Pancreas (tissue), 10 donors: ENCODE measurements around the gene REC8. TPM values are rescaled to one million over a fixed set of nuclear protein-coding genes. Genes with fewer than 3 reads are reported as not detected.

Experiments
- ATAC-seq, 4 donors: fragments of 200-7000 bp; cut with Tn5 transposase; one replicate each; pipeline versions ENCODE4 v1.8.0 to v1.9.1; 2020; ENCODE audit warnings: mild to moderate bottlenecking in 4 of 4, moderate library complexity in 4 of 4
- DNase-seq, 6 donors: peaks; one replicate each; pipeline ENCODE4 v3.0.0-alpha.2; 2020
- FAIRE-seq: peaks from 2 replicates; lab custom pipeline; 2012; peaks lifted over from hg19 to GRCh38; lab: Jason Lieb, UNC
- H3K27ac ChIP-seq, 4 donors: fragments of 200-600 bp; sonication (generic); 1 replicate in 3 of 4; 2 replicates in 1 of 4; pipeline versions ENCODE4 v1.5.0 to v1.8.0; 2020
- H3K27me3 ChIP-seq, 4 donors: fragments of 200-600 bp; one replicate each; pipeline ENCODE4 v1.8.0; 2021
- H3K36me3 ChIP-seq, 3 donors: fragments of 200-600 bp; sonication (generic) in 1 of 3; one replicate each; pipeline versions ENCODE4 v1.5.0 to v1.8.0; 2020 to 2021
- H3K4me1 ChIP-seq, 3 donors: fragments of 200-600 bp; one replicate each; pipeline ENCODE4 v1.8.0; 2021
- H3K4me3 ChIP-seq, 4 donors: fragments of 200-600 bp; sonication (generic) in 2 of 4; one replicate each; pipeline versions ENCODE4 v1.5.0 to v1.8.0; 2020 to 2021
- H3K9me3 ChIP-seq, 4 donors: fragments of 200-600 bp; one replicate each; pipeline ENCODE4 v1.8.0; 2021
- CTCF ChIP-seq, 4 donors: fragments of 200-600 bp; sonication (generic) in 3 of 4; IDR thresholded peaks; one replicate each; pipeline versions ENCODE4 v1.5.0 to v1.8.0; 2021; ENCODE audit warnings: antibody characterized with exemption in 4 of 4
- WGBS, 2 donors: extraction: QIAGEN DNeasy Blood & Tissue Kit; methylation state at CpG; one replicate each; pipeline ENCODE4 v1.1.7; 2013; 5-methylcytosine and 5-hydroxymethylcytosine counted together
- intact Hi-C, 3 donors: fragments of 100-400 bp; cut with DNase I; formaldehyde crosslinking; loops; one replicate each; pipeline versions ENCODE4 v1.11.1 to v1.14.2; 2022
- polyA plus RNA-seq, 2 donors: library from polyadenylated mRNA; stranded (reverse); fragments of 200-250 nt; gene quantifications; one replicate each; pipeline ENCODE4 v1.2.3, GENCODE V29; 2013
- total RNA-seq, 6 donors: library from RNA; stranded (reverse); fragmentation: NEBNext Ultra II Directional in 4 of 6; extraction: Animal tissue kit (Norgen Biotek cat#: 25700) in 4 of 6; gene quantifications; one replicate each; pipeline versions ENCODE4 v1.2.1 to v1.2.4, GENCODE V29; 2021 to 2023
- donor health status: healthy with polysubstance abuse.
- donor health status: DM: no; HTN: no; CAD: no; lungs with moderate emphysema.
- donor health status: DM: no; HTN: no; CAD: no.
- donor health status: control.
- donor health status: control.
- donor health status: Bipolar disorder and iron deficiency.
- donor health status: DM: yes; HTN: yes; CAD: no.
- donor health status: DM: no; HTN: no; CAD: no.
- donor health status: DM: no; HTN: no; CAD: no.
- donor health status: DM: yes; HTN: yes; CAD: no.

The REC8 gene
- total and polyA plus RNA-seq, 8 donors, result 3.5 to 41.1 (median 5.1) TPM

DNA sequence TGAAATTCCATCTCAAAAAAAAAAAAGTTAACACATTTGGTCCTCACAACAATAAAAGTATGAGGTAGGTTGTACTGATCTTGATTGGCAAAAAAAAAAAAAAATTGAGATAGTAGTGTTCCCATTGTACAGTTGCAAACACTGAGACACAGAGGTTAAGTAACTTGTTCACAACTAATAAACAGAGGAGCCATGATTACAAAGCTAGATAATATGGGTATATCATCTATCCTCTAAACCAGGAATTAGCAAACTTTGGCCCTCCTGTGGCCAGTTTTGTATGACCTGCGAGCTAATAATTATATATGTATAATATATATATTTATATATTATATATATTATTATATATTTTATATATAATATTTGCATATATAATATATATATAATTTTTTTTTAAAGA, 38.1 kb upstream of the REC8 start:
- Histone ChIP-seq H3K36me3 (peaks cover 0 to 13% (median 7%) of the 10 kb centered on the region in 3 donors), H3K9me3 (no peaks in the 10 kb centered on the region), H3K27me3 (no peaks in the 10 kb centered on the region), H3K4me1 (peaks cover 27 to 31% (median 29%) of the 10 kb centered on the region in 3 donors), H3K4me3 (no peak overlapping the region), H3K27ac (no peak overlapping the region)
- TF ChIP-seq CTCF (IDR thresholded peaks at IDR 0.05), result no peak
- FAIRE-seq, result no peak
- no peak for ATAC-seq
- no peak for DNase-seq
- intact Hi-C loops, result no loop called here
- 80 to 96% methylated on average over 1 of the region's 1 CpG for WGBS, 2 donors

GRCh38 chr14:24135584-24135833, 36.4 kb upstream of the REC8 start:
- peaks cover 0 to 20% (median 7%) of the 10 kb centered on the region in 3 donors for H3K36me3 ChIP-seq
- FAIRE-seq, result no peak
- H3K27ac ChIP-seq, result peak overlapping the region; percentile 70 to 95 (median 82)

GRCh38 chr14:24135834-24136683, 35.8 kb upstream of the REC8 start, which contains the start of gene PSME1:
TSS of gene PSME1 (plus strand) at chr14:24136194. CDS start at chr14:24136263, 69 bp downstream.
- H3K36me3 ChIP-seq, result peaks cover 0 to 20% (median 7%) of the 10 kb centered on the region in 3 donors
- FAIRE-seq (no peak), DNase-seq (peak; percentile 94 to 98 (median 96)), ATAC-seq (peak; percentile 88 to 95 (median 90))
- peak within 1 kb of the TSS; percentile 70 to 95 (median 82) for H3K27ac ChIP-seq
- no peak for TF ChIP-seq CTCF (IDR thresholded peaks at IDR 0.05)
- no peaks in the 10 kb centered on the region for H3K9me3 ChIP-seq
- WGBS, 2 donors, result 0% methylated on average over 48 to 73 of the region's 75 CpGs
- H3K4me1 ChIP-seq, result peaks cover 21 to 39% (median 30%) of the 10 kb centered on the region in 3 donors
- intact Hi-C loops, result no loop called here
- no peaks in the 10 kb centered on the region for H3K27me3 ChIP-seq
- peak within 1 kb of the TSS; percentile 90 to 96 (median 93) for H3K4me3 ChIP-seq

More at GRCh38 chr14:24135584-24135833, 36.4 kb upstream of the REC8 start:
- WGBS, 2 donors, result 1% methylated on average over 9 of the region's 9 CpGs
- H3K4me1 ChIP-seq, result peaks cover 25 to 45% (median 35%) of the 10 kb centered on the region in 3 donors
- H3K27me3 ChIP-seq, result no peaks in the 10 kb centered on the region
- no peaks in the 10 kb centered on the region for H3K9me3 ChIP-seq
- H3K4me3 ChIP-seq, result peak overlapping the region; percentile 90 to 96 (median 93)
- ATAC-seq (peak in 1 of 4 donors; percentile 11), DNase-seq (no peak)
- intact Hi-C loops, result no loop called here
- TF ChIP-seq CTCF (IDR thresholded peaks at IDR 0.05), result no peak

DNA sequence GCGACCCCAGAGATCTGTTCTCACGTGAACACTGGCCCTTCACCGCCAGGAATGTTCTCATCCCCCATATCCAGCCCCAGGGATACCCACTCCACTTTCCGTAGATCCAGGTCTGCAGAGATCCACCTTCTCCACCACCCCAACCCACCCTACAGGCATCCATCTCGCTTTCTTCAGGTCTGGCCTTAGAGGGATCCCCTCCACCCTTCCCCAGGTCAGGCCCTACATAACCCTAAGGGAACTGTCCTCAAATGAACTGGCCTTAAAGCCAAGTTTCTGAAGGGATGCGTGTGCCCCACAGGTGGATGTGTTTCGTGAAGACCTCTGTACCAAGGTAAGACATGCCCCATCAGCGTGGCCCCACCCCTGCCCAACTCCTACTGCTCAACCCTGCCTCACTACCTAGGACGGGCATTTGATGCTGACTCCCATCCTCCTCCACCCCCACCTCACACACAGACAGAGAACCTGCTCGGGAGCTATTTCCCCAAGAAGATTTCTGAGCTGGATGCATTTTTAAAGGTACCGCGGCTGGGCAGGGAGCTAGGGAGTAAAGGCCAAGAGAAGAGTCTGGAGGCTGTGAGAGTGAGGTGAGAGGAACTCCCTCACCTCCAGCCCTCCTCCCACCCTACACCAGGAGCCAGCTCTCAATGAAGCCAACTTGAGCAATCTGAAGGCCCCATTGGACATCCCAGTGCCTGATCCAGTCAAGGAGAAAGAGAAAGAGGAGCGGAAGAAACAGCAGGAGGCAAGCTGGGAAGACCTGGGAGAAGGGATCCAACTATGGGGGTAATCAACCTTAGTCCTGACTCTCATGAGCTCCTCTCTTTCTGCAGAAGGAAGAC, 35.0 kb upstream of the REC8 start:
- ATAC-seq, result no peak
- H3K4me1 ChIP-seq, result peaks cover 14 to 31% (median 22%) of the 10 kb centered on the region in 3 donors
- TF ChIP-seq CTCF (IDR thresholded peaks at IDR 0.05), result no peak
- WGBS, 2 donors, result 13 to 21% methylated on average over 13 of the region's 13 CpGs
- intact Hi-C loops, result no loop called here
- peaks cover 0 to 20% (median 7%) of the 10 kb centered on the region in 3 donors for H3K36me3 ChIP-seq
- no peaks in the 10 kb centered on the region for H3K27me3 ChIP-seq
- FAIRE-seq, result no peak
- DNase-seq, result no peak
- H3K27ac ChIP-seq, result peak overlapping the region; percentile 70 to 95 (median 82)
- H3K9me3 ChIP-seq, result no peaks in the 10 kb centered on the region
- H3K4me3 ChIP-seq, result peak overlapping the region; percentile 90 to 96 (median 93)
